GM18873 (cell line): ENCODE measurements around the gene ETV6.

Experiments used
- ATAC-seq: cut with Tn5 transposase; IDR thresholded peaks from one replicate; pipeline ENCODE4 v1.9.1; 2021; ENCODE audit warnings: mild to moderate bottlenecking, moderate library complexity, moderate number of reproducible peaks; ENCODE audit not compliant: unreplicated experiment, low FRiP score

ETV6 gene

GRCh38 chr12:11815397-11815796 is 165.9 kb downstream of the ETV6 start:
- ATAC-seq = no peak

- no peak for ATAC-seq
Observed at GRCh38 chr12:11819643-11820042, 170.2 kb downstream of the ETV6 start.

- no peak for ATAC-seq
Observed at GRCh38 chr12:11820476-11820875, 171.0 kb downstream of the ETV6 start.

- ATAC-seq = no peak
Observed at GRCh38 chr12:11821386-11822080, 172.1 kb downstream of the ETV6 start.

DNA sequence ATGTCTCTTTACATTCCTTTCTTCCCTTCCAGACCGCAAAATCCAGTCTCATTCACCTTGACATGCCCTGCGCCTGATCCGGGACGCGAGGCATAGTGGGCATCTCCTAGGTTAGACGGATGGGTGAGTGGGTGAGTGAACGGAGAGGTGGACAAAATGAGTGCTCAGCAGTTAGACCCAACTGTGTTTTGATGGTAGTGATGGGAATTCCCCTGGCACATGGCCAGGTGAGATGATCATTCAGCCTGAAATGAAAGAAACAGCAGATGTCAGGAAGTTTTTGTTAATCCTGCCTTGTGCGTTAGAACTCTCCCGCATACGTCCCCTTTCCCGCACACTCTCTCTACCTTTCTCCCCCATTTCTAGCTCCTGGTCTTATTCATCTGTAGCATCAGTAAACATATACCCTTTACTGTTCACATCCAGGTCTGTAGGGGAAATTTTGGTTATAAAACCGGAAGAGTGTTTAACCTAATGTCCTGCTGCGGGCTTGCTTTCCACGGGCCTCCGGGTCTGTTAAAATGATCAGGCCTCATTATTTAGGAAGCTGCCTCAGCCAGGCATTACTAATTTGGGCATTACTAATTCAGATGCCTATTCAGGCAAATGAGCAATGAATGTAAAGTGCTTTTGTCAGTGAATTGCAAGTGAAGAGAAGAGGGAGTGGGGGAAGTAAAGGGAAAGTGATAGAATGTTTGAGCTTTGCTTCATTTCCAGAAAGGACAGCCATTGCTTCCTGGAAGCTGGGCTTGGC is 172.8 kb downstream of the ETV6 start:
- ATAC-seq = peak; percentile 44

- no peak for ATAC-seq
Observed at GRCh38 chr12:11823043-11823442, 173.6 kb downstream of the ETV6 start.

DNA sequence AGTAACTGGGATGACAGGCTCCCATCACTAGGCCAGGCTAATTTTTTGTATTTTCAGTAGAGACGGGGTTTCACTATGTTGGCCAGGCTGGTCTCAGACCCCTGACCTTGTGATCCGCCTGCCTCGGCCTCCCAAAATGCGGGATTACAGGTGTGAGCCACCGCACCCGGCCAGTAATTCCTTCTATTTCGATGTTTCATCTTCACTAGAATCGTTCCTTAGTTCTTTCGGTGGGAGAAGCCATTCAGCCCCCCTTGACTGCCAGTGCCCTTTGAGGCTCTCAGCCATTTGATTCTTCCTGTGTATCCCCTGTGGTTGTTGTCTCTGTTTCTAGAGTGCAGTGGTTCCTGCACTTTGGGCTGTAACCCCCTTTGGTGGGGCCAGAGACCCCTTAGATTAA is 174.1 kb downstream of the ETV6 start:
- no peak for ATAC-seq

DNA sequence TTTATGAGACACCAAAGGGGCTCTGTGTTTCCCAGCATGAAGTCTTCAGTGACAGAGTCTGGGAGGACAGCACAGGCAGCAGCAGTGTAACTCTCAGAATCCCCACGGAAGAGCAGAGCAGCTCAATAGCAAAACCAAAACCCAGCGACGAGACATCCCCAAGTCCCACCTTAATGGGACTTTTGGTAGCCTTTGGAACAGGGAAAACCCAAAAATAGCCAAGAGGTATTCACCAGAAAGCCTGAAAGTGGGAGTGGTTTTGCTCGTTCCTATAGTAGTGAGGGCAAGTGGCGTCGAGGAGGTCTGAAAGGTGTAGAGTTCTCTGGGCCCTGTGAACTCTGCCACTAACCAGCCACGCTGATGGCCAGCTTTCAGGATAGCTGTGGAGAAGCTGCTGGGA is 174.6 kb downstream of the ETV6 start:
- ATAC-seq = no peak

GRCh38 chr12:11824736-11825135 is 175.3 kb downstream of the ETV6 start:
- no peak for ATAC-seq

GRCh38 chr12:11825278-11825677 is 175.8 kb downstream of the ETV6 start:
- ATAC-seq = no peak

GRCh38 chr12:11826574-11826973 is 177.1 kb downstream of the ETV6 start:
- no peak for ATAC-seq

GRCh38 chr12:11827091-11828061 is 177.9 kb downstream of the ETV6 start:
- no peak for ATAC-seq

GRCh38 chr12:11829764-11830194 is 180.3 kb downstream of the ETV6 start:
- peak; percentile 8 for ATAC-seq

- ATAC-seq = peak; percentile 55
Observed at GRCh38 chr12:11830307-11830801, 180.9 kb downstream of the ETV6 start.

GRCh38 chr12:11832093-11832492 is 182.6 kb downstream of the ETV6 start:
- peak; percentile 26 for ATAC-seq

DNA sequence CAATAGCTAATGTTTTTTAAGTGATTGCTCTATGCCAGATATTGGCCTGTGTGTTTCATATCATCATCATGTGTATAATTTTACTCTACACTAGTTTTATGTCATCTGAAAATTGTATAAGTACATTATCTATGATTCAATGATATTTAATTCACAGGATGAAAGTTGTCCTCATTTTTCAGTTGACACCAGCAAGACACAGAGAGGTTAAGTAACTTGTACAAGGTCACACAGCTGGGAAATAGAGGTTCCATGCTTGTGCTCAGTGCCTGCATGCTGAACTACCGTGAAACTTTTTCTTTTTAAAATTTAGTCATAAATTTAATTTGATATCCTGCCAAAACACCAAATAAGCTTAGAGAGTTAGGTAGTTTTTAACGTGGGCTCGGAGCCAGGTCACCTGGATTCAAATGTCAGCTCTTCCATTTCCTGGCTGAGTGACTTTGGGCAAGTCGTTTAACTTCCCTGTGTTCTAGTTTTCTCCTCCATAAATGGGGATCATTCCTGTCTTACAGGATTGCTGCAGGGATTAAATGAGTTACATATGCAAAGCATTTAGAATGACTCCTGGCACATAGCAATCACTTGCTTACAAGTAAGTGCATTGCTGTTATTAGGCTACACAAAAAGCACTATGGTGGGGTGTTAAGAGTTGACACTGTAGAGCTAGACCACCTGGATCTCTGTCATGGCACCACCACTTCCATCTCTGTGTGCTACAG is 183.9 kb downstream of the ETV6 start:
- ATAC-seq = no peak

DNA sequence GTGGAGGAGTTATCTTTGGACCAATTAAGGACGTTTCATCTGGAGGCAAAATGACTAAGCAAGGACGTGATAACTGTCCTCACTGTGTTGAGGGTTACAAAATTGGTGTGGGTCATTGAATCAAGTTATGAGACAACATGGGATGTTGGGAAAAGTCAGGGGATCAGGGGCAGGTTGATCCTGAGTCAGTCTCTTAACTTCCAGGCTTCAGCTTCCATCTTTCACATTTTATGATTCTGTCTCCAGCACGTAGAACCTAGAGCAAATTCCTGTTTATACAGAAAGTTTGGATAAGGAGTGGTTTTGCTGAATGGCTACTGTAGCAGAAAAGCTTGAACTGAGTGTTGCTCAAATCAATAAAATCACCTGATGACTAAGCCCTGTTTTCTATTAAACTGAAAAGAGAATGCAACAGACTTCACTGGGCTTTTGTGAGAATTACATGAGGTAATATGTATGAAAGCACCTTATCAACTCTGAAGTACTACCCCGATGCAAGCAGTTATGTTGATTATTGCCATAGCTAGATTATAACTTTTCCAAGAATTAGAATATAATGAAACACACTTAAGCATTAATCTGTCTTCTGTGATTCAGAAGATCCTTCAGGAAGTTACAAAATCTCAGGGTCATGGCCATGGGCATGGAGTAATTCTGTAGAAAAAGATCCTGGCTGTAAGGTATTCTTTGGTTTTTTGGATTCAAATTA is 184.8 kb downstream of the ETV6 start:
- no peak for ATAC-seq

DNA sequence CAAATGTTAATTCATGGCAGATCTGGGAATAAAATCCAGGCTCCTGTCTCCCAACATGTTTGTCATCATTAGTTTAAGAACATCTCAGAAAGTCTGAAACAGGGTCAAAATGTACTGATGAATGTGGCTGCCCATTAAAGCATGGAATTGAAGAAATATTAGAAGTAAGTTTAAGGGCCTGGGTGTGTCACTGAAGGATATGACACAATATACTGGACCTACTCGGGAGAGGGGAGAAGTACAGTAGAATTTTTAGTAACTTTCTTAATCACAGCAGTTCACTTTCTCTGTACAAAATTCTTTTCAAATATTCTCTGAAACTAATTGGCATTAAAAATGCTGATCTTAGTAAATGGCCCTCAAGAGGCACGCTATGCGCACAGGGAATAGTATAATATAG is 185.5 kb downstream of the ETV6 start:
- ATAC-seq = no peak
